Esophagus muscularis mucosa (tissue), 4 donors: Measurements from ENCODE around the gene RPH3AL. TPM values are rescaled to one million over a fixed set of nuclear protein-coding genes. Genes with fewer than 3 reads are reported as not detected.

Source experiments
- DNase-seq: peaks from one replicate; pipeline ENCODE4 v3.0.0-alpha.2; 2017; ENCODE audit errors: extremely low spot score
- H3K27ac ChIP-seq, 4 donors: fragments of 200-600 bp; sonication (generic); replicated peaks in 1 of 4; 1 replicate in 3 of 4; 2 replicates in 1 of 4; pipeline ENCODE4 v1.5.1; 2016 to 2019; ENCODE audit warnings: mild to moderate bottlenecking in 1 of 4
- H3K27me3 ChIP-seq, 4 donors: fragments of 200-600 bp; sonication (generic); one replicate each; pipeline versions ENCODE4 v1.5.1 to v1.6.0; 2016 to 2019
- H3K36me3 ChIP-seq, 4 donors: fragments of 200-600 bp; sonication (generic); one replicate each; pipeline ENCODE4 v1.5.1; 2016 to 2019
- H3K4me1 ChIP-seq, 4 donors: fragments of 200-600 bp; sonication (generic); one replicate each; pipeline ENCODE4 v1.5.1; 2016 to 2019
- H3K4me3 ChIP-seq, 4 donors: fragments of 200-600 bp; sonication (generic); 1 replicate in 2 of 4; 2 replicates in 2 of 4; pipeline ENCODE4 v1.5.1; 2016 to 2019; ENCODE audit warnings: mild to moderate bottlenecking in 4 of 4, moderate library complexity in 1 of 4
- H3K9me3 ChIP-seq, 4 donors: fragments of 200-600 bp; sonication (generic); 1 replicate in 3 of 4; 2 replicates in 1 of 4; pipeline ENCODE4 v1.5.1; 2016 to 2019
- CTCF ChIP-seq, 3 experiments: fragments of 200-600 bp in 2 of 3; fragments of 450-650 bp in 1 of 3; sonication (generic) in 2 of 3; IDR thresholded peaks; one replicate each; pipeline ENCODE4 v1.5.1; 2017 to 2019; ENCODE audit warnings: antibody characterized with exemption in 3 of 3, mild to moderate bottlenecking in 2 of 3, moderate library complexity in 1 of 3
- EP300 ChIP-seq: sonication (generic); formaldehyde crosslinking; IDR thresholded peaks from one replicate; pipeline ENCODE4 v1.6.1; 2017; ENCODE audit warnings: antibody characterized with exemption
- POLR2A ChIP-seq: fragments of 450-650 bp; IDR thresholded peaks from one replicate; pipeline ENCODE4 v1.6.1; 2017; ENCODE audit warnings: antibody characterized with exemption, moderate library complexity, mild to moderate bottlenecking, low read depth
- POLR2AphosphoS5 ChIP-seq, 2 donors: sonication (generic); formaldehyde crosslinking; IDR thresholded peaks; one replicate each; pipeline ENCODE4 v1.6.1; 2017; ENCODE audit warnings: antibody characterized with exemption in 2 of 2
- WGBS: methylation state at CpG from one replicate; pipeline ENCODE4 v1.1.5; 2018; 5-methylcytosine and 5-hydroxymethylcytosine counted together
- intact Hi-C: fragments of 100-400 bp; cut with DNase I; formaldehyde crosslinking; loops from one replicate; pipeline ENCODE4 v1.15.1; 2023
- total RNA-seq, 4 donors: library from RNA; depleted of rRNA; stranded (reverse); fragments of >200 nt; gene quantifications; one replicate each; pipeline versions ENCODE4 v1.1.0 to v1.2.1, GENCODE V29; 2016

The RPH3AL gene
- total RNA-seq, 4 donors from 2014 or later: 8.7 to 21.0 (median 14.8) TPM

- intact Hi-C loops: no loop called here
- peaks cover 5 to 44% (median 28%) of the 10 kb centered on the region in 4 donors for H3K4me1 ChIP-seq
- H3K36me3 ChIP-seq: no peaks in the 10 kb centered on the region
- H3K9me3 ChIP-seq: no peaks in the 10 kb centered on the region
- peak overlapping the region in 1 of 4 donors; percentile 3 for H3K4me3 ChIP-seq
- WGBS: 71% methylated on average over 11 of the region's 12 CpGs
- DNase-seq: no peak
- H3K27me3 ChIP-seq: peaks cover 0 to 84% (median 12%) of the 10 kb centered on the region in 4 donors
- TF ChIP-seq CTCF (IDR thresholded peaks at IDR 0.05): no peak
- TF ChIP-seq POLR2A: no peak
- TF ChIP-seq EP300: no peak
- TF ChIP-seq POLR2AphosphoS5 (IDR thresholded peaks at IDR 0.05): no peak
- peak overlapping the region in 1 of 4 donors; percentile 78 for H3K27ac ChIP-seq
Observed at GRCh38 chr17:178292-179065, 174.1 kb downstream of the RPH3AL start.

GRCh38 chr17:177762-178161 is 174.8 kb downstream of the RPH3AL start:
- Histone ChIP-seq H3K36me3 (no peaks in the 10 kb centered on the region), H3K4me3 (no peak overlapping the region), H3K27ac (no peak overlapping the region), H3K4me1 (peaks cover 5 to 44% (median 28%) of the 10 kb centered on the region in 4 donors), H3K27me3 (peaks cover 0 to 84% (median 12%) of the 10 kb centered on the region in 4 donors), H3K9me3 (no peaks in the 10 kb centered on the region)
- TF ChIP-seq CTCF (IDR thresholded peaks at IDR 0.05) (no peak), EP300 (no peak), POLR2AphosphoS5 (IDR thresholded peaks at IDR 0.05) (no peak), POLR2A (no peak)
- WGBS: 90% methylated on average over 5 of the region's 6 CpGs
- no peak for DNase-seq
- intact Hi-C loops: no loop called here

GRCh38 chr17:177155-177554 is 175.5 kb downstream of the RPH3AL start:
- H3K9me3 ChIP-seq: no peaks in the 10 kb centered on the region
- TF ChIP-seq CTCF (IDR thresholded peaks at IDR 0.05) (no peak), EP300 (no peak), POLR2AphosphoS5 (IDR thresholded peaks at IDR 0.05) (no peak), POLR2A (no peak)
- no peak overlapping the region for H3K4me3 ChIP-seq
- H3K36me3 ChIP-seq: no peaks in the 10 kb centered on the region
- H3K27ac ChIP-seq: no peak overlapping the region
- no peak for DNase-seq
- peaks cover 5 to 39% (median 28%) of the 10 kb centered on the region in 4 donors for H3K4me1 ChIP-seq
- H3K27me3 ChIP-seq: peaks cover 0 to 84% (median 12%) of the 10 kb centered on the region in 4 donors
- 65% methylated on average over 3 of the region's 3 CpGs for WGBS
- intact Hi-C loops: no loop called here

GRCh38 chr17:173166-173911 is 179.3 kb downstream of the RPH3AL start:
- WGBS: 85% methylated on average over 9 of the region's 10 CpGs
- intact Hi-C loops: no loop called here
- no peak for DNase-seq
- Histone ChIP-seq H3K9me3 (no peaks in the 10 kb centered on the region), H3K36me3 (no peaks in the 10 kb centered on the region), H3K4me1 (peaks cover 0 to 2% (median 0%) of the 10 kb centered on the region in 4 donors), H3K27ac (no peak overlapping the region), H3K27me3 (peaks cover 0 to 52% (median 0%) of the 10 kb centered on the region in 4 donors), H3K4me3 (no peak overlapping the region)
- TF ChIP-seq POLR2AphosphoS5 (IDR thresholded peaks at IDR 0.05) (no peak), EP300 (no peak), CTCF (IDR thresholded peaks at IDR 0.05) (no peak), POLR2A (no peak)
